Hepatocyte (in vitro differentiated cells): ENCODE measurements around the gene MMP20. TPM values are rescaled to one million over a fixed set of nuclear protein-coding genes. Genes with fewer than 3 reads are reported as not detected.
A peak's percentile ranks its signal among the peaks of the same experiment; 100 is the strongest.

ENCODE experiments used
- DNase-seq: peaks from one replicate; pipeline ENCODE4 v3.0.0-alpha.2; 2016; ENCODE audit warnings: low spot score
- H2AFZ ChIP-seq: fragments of 200-600 bp; sonication (generic); 2 replicates; pipeline ENCODE4 v1.6.0; 2016; ENCODE audit warnings: antibody characterized with exemption, mild to moderate bottlenecking
- H3K27ac ChIP-seq: fragments of 200-600 bp; sonication (generic); 2 replicates; pipeline ENCODE4 v1.5.1; 2016; ENCODE audit warnings: mild to moderate bottlenecking
- H3K27me3 ChIP-seq: fragments of 200-600 bp; sonication (generic); 2 replicates; pipeline ENCODE4 v1.6.1; 2016
- H3K36me3 ChIP-seq: fragments of 200-600 bp; sonication (generic); replicated peaks from 2 replicates; pipeline ENCODE4 v1.5.1; 2016; ENCODE audit warnings: low read depth; ENCODE audit not compliant: insufficient read depth
- H3K4me1 ChIP-seq: fragments of 200-600 bp; sonication (generic); 2 replicates; pipeline ENCODE4 v1.5.1; 2016; ENCODE audit warnings: mild to moderate bottlenecking, moderate library complexity; ENCODE audit not compliant: insufficient read depth
- H3K4me2 ChIP-seq: fragments of 200-600 bp; sonication (generic); 2 replicates; pipeline ENCODE4 v1.6.0; 2016
- H3K4me3 ChIP-seq: fragments of 200-600 bp; sonication (generic); 2 replicates; pipeline ENCODE4 v1.5.1; 2016; ENCODE audit warnings: mild to moderate bottlenecking
- H3K79me2 ChIP-seq: fragments of 200-600 bp; sonication (generic); 2 replicates; pipeline ENCODE4 v1.6.0; 2017; ENCODE audit warnings: mild to moderate bottlenecking
- H3K9me2 ChIP-seq: fragments of 200-600 bp; sonication (generic); replicated peaks from 2 replicates; pipeline ENCODE4 v1.6.0; 2017; ENCODE audit warnings: mild to moderate bottlenecking; ENCODE audit not compliant: insufficient read depth
- H3K9me3 ChIP-seq: fragments of 200-600 bp; sonication (generic); 2 replicates; pipeline ENCODE4 v1.5.1; 2016; ENCODE audit warnings: low read depth, mild to moderate bottlenecking
- H4K20me1 ChIP-seq: fragments of 200-600 bp; sonication (generic); 2 replicates; pipeline ENCODE4 v1.6.0; 2016; ENCODE audit warnings: mild to moderate bottlenecking; ENCODE audit not compliant: insufficient read depth, poor library complexity, severe bottlenecking
- EZH2 ChIP-seq: fragments of 200-600 bp; sonication (generic); IDR thresholded peaks from 2 replicates; pipeline ENCODE4 v1.6.1; 2016; ENCODE audit warnings: antibody characterized with exemption, mild to moderate bottlenecking, borderline replicate concordance
- EZH2phosphoT487 ChIP-seq: fragments of 200-600 bp; sonication (generic); IDR thresholded peaks from one replicate; pipeline ENCODE4 v1.6.1; 2018; ENCODE audit warnings: antibody characterized with exemption, mild to moderate bottlenecking, low read depth, moderate library complexity; ENCODE audit not compliant: unreplicated experiment, severe bottlenecking
- WGBS: methylation state at CpG from one replicate; pipeline ENCODE4 v1.1.6; 2016; ENCODE audit warnings: low lambda C conversion rate; ENCODE audit errors: missing lambda C conversion rate; 5-methylcytosine and 5-hydroxymethylcytosine counted together
- polyA plus RNA-seq: library from polyadenylated mRNA; unstranded; fragments of >200 nt; fragmentation: Nextera tagmentation; extraction: Ambion mirVana; gene quantifications from 2 replicates; pipeline ENCODE4 v1.2.1, GENCODE V29; 2016
- total RNA-seq: library from RNA; depleted of rRNA; stranded (reverse); fragments of >200 nt; gene quantifications from 2 replicates; pipeline ENCODE4 v1.2.3, GENCODE V29; 2014
- TF ChIP-seq, protein P1 (sequence below): fragments of 200-600 bp; sonication (generic); IDR thresholded peaks from 2 replicates; pipeline ENCODE4 v1.5.1; 2016; ENCODE audit warnings: antibody characterized with exemption, mild to moderate bottlenecking; ENCODE audit not compliant: poor library complexity

MMP20 gene
- total and polyA plus RNA-seq, 2 experiments from 2014 or later = not detected

DNA sequence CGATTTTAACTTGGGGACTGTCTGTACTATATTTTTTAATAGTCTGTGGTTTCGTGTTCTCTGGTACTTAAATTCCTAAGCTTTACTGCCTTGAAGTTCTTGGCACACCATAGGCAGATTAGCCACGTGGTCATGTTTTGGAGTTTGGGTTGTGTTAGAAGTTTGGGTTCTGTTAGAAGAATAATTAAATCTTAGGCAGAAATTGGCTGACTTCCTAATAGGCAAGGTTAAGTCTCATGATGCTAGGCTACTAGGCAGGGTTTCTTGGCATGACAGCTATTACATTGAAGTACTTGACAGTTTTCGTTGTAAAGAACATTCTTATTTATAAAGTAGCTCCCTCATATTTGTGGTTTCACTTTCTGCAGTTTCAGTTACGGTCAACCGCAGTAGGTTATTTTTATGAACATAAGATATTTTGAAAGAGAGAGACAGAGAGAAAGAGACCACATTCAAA lies 64.5 kb downstream of the MMP20 start:
- 54% methylated on average over 6 of the region's 6 CpGs for WGBS
- no peak overlapping the region for H2AFZ ChIP-seq
- no peaks in the 10 kb centered on the region for H3K9me3 ChIP-seq
- TF ChIP-seq EZH2 (no peak), EZH2phosphoT487 (no peak)
- TF ChIP-seq, protein P1, sequence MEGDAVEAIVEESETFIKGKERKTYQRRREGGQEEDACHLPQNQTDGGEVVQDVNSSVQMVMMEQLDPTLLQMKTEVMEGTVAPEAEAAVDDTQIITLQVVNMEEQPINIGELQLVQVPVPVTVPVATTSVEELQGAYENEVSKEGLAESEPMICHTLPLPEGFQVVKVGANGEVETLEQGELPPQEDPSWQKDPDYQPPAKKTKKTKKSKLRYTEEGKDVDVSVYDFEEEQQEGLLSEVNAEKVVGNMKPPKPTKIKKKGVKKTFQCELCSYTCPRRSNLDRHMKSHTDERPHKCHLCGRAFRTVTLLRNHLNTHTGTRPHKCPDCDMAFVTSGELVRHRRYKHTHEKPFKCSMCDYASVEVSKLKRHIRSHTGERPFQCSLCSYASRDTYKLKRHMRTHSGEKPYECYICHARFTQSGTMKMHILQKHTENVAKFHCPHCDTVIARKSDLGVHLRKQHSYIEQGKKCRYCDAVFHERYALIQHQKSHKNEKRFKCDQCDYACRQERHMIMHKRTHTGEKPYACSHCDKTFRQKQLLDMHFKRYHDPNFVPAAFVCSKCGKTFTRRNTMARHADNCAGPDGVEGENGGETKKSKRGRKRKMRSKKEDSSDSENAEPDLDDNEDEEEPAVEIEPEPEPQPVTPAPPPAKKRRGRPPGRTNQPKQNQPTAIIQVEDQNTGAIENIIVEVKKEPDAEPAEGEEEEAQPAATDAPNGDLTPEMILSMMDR = no peak
- H3K27me3 ChIP-seq = no peaks in the 10 kb centered on the region
- DNase-seq = no peak
- no peaks in the 10 kb centered on the region for H4K20me1 ChIP-seq
- H3K27ac ChIP-seq = peak overlapping the region; percentile 42
- no peaks in the 10 kb centered on the region for H3K36me3 ChIP-seq
- no peak overlapping the region for H3K4me3 ChIP-seq
- H3K9me2 ChIP-seq = no peaks in the 10 kb centered on the region
- H3K79me2 ChIP-seq = no peaks in the 10 kb centered on the region
- H3K4me2 ChIP-seq = peak overlapping the region; percentile 41
- H3K4me1 ChIP-seq = no peaks in the 10 kb centered on the region

DNA sequence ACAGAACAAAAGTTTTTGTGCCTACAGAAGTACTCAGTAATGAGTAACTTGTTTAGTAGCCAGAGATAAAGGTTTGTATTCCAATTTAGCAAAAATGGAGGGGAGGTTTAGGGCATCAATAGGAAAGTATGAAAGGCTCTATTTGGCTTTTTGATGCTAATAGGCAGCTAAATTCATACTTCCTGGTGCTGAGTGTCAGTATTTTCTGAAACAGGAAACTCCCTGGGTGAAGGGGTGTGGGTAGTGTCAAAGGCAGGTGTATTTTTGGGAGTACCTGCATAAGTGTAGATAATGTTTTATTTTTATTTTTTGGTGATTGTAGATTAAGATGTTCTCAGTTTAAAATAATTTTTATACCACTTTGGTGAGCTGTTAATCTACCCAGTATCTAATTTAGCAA lies 65.3 kb downstream of the MMP20 start:
- Histone ChIP-seq H3K79me2 (no peaks in the 10 kb centered on the region), H3K4me1 (no peaks in the 10 kb centered on the region), H3K9me2 (no peaks in the 10 kb centered on the region), H4K20me1 (no peaks in the 10 kb centered on the region), H3K9me3 (no peaks in the 10 kb centered on the region), H3K36me3 (no peaks in the 10 kb centered on the region), H3K4me2 (peak overlapping the region; percentile 41), H3K4me3 (no peak overlapping the region), H2AFZ (no peak overlapping the region), H3K27me3 (no peaks in the 10 kb centered on the region), H3K27ac (no peak overlapping the region)
- TF ChIP-seq, protein P1 = no peak
- TF ChIP-seq EZH2phosphoT487 (no peak), EZH2 (no peak)
- DNase-seq = no peak

DNA sequence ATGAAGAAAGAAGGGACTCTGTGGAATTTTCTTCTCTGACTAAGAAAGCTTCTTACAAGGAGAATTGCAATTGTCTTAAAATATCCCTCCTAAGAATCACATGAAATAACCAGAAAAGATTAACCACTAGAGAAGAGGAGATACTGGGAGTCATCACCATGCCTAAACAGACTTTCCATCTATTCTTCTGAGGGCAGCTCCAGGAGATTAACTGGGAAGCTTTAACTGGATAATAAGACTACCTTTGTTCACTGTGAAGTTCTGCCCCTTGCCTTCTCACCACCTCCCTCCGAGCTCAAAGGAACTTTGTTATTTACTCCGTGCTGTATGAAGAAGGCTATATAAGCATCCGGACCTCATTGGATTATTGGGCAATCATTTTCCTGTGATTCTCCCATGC lies 70.0 kb downstream of the MMP20 start:
- H3K9me2 ChIP-seq = no peaks in the 10 kb centered on the region
- H3K9me3 ChIP-seq = no peaks in the 10 kb centered on the region
- no peak overlapping the region for H2AFZ ChIP-seq
- H3K27ac ChIP-seq = no peak overlapping the region
- no peak for DNase-seq
- H3K79me2 ChIP-seq = no peaks in the 10 kb centered on the region
- H3K4me3 ChIP-seq = no peak overlapping the region
- H3K27me3 ChIP-seq = no peaks in the 10 kb centered on the region
- H3K36me3 ChIP-seq = no peaks in the 10 kb centered on the region
- H4K20me1 ChIP-seq = no peaks in the 10 kb centered on the region
- H3K4me2 ChIP-seq = no peak overlapping the region
- peaks cover 18% of the 10 kb centered on the region for H3K4me1 ChIP-seq
- TF ChIP-seq, protein P1 = no peak
- no peak for TF ChIP-seq EZH2
- no peak for TF ChIP-seq EZH2phosphoT487
- 72% methylated on average over 3 of the region's 3 CpGs for WGBS

DNA sequence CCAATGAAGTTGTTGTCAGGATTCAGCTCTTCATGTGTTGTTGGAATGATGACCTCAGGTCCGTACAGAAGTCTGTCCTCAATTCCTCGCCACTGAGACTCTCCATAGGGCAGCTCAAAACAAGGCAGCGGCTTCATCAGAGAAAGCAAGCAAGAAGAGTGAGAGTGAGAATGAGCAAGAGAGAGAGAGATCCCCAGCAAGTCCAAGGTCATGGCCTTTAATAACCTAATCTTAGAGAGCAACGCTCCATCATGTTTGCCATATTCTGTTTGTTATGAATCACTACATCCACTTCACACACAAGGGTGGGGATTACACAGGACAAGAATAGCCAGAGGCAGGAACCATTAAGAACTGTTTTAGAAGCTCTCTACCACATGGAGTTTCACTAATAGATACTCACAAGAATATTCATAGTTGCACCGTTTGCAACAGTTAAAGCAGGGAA lies 71.3 kb downstream of the MMP20 start:
- Histone ChIP-seq H3K4me2 (no peak overlapping the region), H3K79me2 (no peaks in the 10 kb centered on the region), H3K9me2 (no peaks in the 10 kb centered on the region), H3K9me3 (no peaks in the 10 kb centered on the region), H3K27ac (no peak overlapping the region), H3K4me1 (peaks cover 18% of the 10 kb centered on the region), H3K27me3 (no peaks in the 10 kb centered on the region), H4K20me1 (no peaks in the 10 kb centered on the region), H3K36me3 (no peaks in the 10 kb centered on the region), H3K4me3 (no peak overlapping the region), H2AFZ (no peak overlapping the region)
- no peak for DNase-seq
- TF ChIP-seq EZH2phosphoT487 = no peak
- TF ChIP-seq, protein P1 = no peak
- no peak for TF ChIP-seq EZH2
- 84% methylated on average over 5 of the region's 5 CpGs for WGBS
